ENCODE results near the gene PLXNB2.

DNA sequence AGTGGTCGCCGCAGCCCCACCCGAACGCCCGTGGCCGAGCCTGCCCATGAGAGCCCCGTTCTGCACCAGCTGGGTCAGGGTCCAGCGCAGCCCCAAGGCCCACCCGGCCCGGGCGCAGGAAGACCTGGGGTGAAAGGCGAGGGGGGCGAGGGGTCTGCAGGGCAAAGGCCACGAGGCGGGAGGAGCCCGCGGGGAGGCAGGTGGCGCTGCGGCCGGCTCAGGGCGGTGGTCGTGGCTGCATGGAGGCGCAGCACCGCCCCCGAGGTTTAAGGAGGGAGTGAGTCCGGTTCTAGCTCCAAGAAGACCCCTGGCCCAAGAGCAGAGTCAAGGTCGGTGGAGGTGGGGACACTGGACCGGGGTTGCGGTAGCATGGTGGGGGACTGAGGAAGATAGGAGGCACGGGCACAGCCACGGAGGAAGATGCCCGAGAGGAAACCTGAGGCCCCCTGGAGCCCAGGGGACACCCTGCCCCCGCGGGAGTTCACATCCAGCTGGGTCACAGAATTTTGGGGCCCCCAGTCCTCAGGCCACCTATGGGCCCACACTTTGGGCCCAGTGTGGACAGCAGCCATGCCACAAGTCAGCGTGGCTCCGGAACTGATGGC lies 55.9 kb downstream of the PLXNB2 start:
- TF ChIP-seq CTCF (IDR thresholded peaks at IDR 0.05; ENCODE audit: low read depth, low read length) (no peak), EZH2phosphoT487 (IDR thresholded peaks at IDR 0.05; ENCODE audit: low read depth) (no peak)

Measured in OCI-LY3 (cell line).